WI38 (cell line): ENCODE data around the gene ABCD3.

ENCODE experiments used
- H3K4me3 ChIP-seq: 2 replicates; pipeline ENCODE4 v1.5.1; 2011; ENCODE audit warnings: low read depth, mild to moderate bottlenecking, control low read depth, low read length
- TF ChIP-seq, protein P1 (sequence below): IDR thresholded peaks from 2 replicates; pipeline ENCODE4 v1.5.1; 2012; ENCODE audit warnings: low read depth, mild to moderate bottlenecking, control low read depth, low read length

Gene ABCD3

GRCh38 chr1:94399453-94399852, 18.7 kb upstream of the ABCD3 start:
- TF ChIP-seq, protein P1, sequence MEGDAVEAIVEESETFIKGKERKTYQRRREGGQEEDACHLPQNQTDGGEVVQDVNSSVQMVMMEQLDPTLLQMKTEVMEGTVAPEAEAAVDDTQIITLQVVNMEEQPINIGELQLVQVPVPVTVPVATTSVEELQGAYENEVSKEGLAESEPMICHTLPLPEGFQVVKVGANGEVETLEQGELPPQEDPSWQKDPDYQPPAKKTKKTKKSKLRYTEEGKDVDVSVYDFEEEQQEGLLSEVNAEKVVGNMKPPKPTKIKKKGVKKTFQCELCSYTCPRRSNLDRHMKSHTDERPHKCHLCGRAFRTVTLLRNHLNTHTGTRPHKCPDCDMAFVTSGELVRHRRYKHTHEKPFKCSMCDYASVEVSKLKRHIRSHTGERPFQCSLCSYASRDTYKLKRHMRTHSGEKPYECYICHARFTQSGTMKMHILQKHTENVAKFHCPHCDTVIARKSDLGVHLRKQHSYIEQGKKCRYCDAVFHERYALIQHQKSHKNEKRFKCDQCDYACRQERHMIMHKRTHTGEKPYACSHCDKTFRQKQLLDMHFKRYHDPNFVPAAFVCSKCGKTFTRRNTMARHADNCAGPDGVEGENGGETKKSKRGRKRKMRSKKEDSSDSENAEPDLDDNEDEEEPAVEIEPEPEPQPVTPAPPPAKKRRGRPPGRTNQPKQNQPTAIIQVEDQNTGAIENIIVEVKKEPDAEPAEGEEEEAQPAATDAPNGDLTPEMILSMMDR: no peak
- no peak overlapping the region for H3K4me3 ChIP-seq

GRCh38 chr1:94401206-94401605, 17.0 kb upstream of the ABCD3 start:
- TF ChIP-seq, protein P1: no peak
- H3K4me3 ChIP-seq: no peak overlapping the region

DNA sequence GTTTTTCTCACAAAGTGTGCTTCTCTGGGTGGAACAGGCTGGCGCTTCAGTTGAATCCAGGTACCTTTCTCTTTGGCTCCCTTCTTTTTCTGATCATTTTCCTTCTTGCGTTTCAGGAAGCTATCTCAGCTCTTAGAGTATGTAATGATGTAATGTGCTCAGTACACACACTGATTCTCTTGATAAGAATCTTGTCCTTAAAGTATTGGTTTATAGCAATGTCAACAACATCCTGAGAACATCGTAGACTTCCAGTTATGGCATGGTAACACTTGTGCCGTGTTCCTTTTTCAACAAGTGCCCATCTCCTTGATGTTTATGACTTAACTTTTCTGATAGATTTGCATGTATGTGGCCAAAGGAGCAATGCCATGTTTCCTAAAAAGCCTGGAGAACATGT, 11.7 kb upstream of the ABCD3 start:
- TF ChIP-seq, protein P1: no peak
- H3K4me3 ChIP-seq: no peak overlapping the region

DNA sequence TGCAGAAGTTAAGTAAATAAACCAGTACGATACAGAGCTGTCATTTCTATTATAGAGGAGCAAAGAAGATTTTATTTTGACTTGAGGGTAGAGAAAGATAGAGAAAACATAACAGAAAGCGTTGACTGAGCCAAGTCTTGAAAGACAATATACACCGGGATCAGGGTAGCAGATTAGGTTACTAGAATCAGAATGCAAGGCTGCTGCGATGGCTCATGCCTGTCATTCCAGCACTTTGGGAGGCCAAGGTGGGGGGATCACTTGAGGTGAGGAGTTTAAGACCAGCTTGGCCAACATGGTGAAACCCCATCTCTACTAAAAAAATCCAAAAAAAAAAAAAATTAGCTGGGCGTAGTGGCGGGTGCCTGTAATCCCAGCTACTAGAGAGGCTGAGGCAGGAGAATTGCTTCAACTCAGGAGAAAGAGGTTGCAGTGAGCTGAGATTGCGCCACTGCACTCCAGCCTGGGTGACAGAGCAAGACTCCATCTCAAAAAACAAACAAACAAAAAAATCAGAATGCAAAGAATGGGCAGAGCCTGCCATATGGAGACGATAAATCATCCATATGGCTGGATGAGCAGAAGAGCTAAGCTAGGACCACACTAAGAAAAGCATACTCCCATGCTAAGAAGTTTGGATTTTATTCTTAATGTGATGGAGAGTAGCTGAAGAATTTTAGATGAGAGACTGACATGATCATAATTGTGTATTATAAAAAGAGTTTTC, 9.9 kb upstream of the ABCD3 start:
- TF ChIP-seq, protein P1: no peak
- H3K4me3 ChIP-seq: no peak overlapping the region

DNA sequence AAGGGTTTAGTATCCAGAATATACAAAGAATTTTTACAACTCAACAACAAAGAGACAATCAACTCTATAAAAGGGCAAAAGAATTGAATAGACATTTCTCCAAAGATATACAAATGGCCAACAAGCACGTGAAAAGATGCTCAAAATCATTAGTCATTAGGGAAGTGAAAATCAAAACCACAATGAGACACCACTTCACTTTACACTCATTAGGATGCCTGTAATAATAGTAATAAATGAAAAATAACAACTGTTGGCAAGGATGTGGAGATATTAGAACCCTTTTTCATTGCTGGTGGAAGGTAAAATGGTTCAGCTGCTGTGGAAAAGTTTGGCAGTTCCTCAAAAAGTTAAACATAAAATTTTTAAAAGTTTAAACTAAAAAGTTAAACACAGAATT, 7.0 kb upstream of the ABCD3 start:
- H3K4me3 ChIP-seq: no peak overlapping the region

GRCh38 chr1:94413311-94413710, 4.9 kb upstream of the ABCD3 start:
- TF ChIP-seq, protein P1: no peak
- H3K4me3 ChIP-seq: no peak overlapping the region

More for the DNA sequence above, 7.0 kb upstream of the ABCD3 start:
- TF ChIP-seq, protein P1: no peak

- TF ChIP-seq, protein P1: no peak
- H3K4me3 ChIP-seq: peak overlapping the region; percentile 77
These were observed 1.1 kb upstream of the ABCD3 start for GRCh38 chr1:94416901-94417727.
